HG03175 (cell line): ENCODE measurements around the gene PLXNB3.

Experiments
- ATAC-seq: cut with Tn5 transposase; IDR thresholded peaks from one replicate; pipeline ENCODE4 v1.9.1; 2021; ENCODE audit warnings: mild to moderate bottlenecking, moderate library complexity; ENCODE audit not compliant: unreplicated experiment

PLXNB3 gene

GRCh38 chrX:153772316-153773217 is 8.5 kb downstream of the PLXNB3 start:
- ATAC-seq, result no peak

GRCh38 chrX:153773218-153773611 is 9.2 kb downstream of the PLXNB3 start:
- no peak for ATAC-seq

- no peak for ATAC-seq
Measured at GRCh38 chrX:153773741-153774575, 9.9 kb downstream of the PLXNB3 start.

- ATAC-seq, result no peak
Measured at GRCh38 chrX:153774576-153775292, 10.7 kb downstream of the PLXNB3 start.

GRCh38 chrX:153775293-153776119 is 11.5 kb downstream of the PLXNB3 start:
- no peak for ATAC-seq

GRCh38 chrX:153776120-153776599 is 12.1 kb downstream of the PLXNB3 start:
- no peak for ATAC-seq

GRCh38 chrX:153776611-153777045 is 12.6 kb downstream of the PLXNB3 start:
- no peak for ATAC-seq

GRCh38 chrX:153777261-153778090 is 13.4 kb downstream of the PLXNB3 start:
- ATAC-seq, result no peak

GRCh38 chrX:153778181-153778580 is 14.1 kb downstream of the PLXNB3 start:
- ATAC-seq, result no peak

- no peak for ATAC-seq
Measured at GRCh38 chrX:153778684-153779101, 14.6 kb downstream of the PLXNB3 start.

GRCh38 chrX:153779891-153780677 is 16.0 kb downstream of the PLXNB3 start:
- no peak for ATAC-seq

GRCh38 chrX:153780678-153781427 is 16.8 kb downstream of the PLXNB3 start, which contains the start of gene SRPK3:
SRPK3 (plus strand) TSS chrX:153781041; CDS start chrX:153781087, 46 bp downstream.
- ATAC-seq, result no peak

- no peak for ATAC-seq
Measured at GRCh38 chrX:153781428-153782047, 17.5 kb downstream of the PLXNB3 start.

GRCh38 chrX:153782313-153782712 is 18.3 kb downstream of the PLXNB3 start:
- ATAC-seq, result no peak

GRCh38 chrX:153782871-153783270 is 18.8 kb downstream of the PLXNB3 start:
- ATAC-seq, result no peak

- ATAC-seq, result no peak
Measured at GRCh38 chrX:153783378-153784013, 19.4 kb downstream of the PLXNB3 start.
